GM12878 (cell line): ENCODE data around the gene BORCS5. TPM values are rescaled to one million over a fixed set of nuclear protein-coding genes. Genes with fewer than 3 reads are reported as not detected.

Source experiments
- ATAC-seq: fragments of 200-7000 bp; cut with Tn5 transposase; 3 replicates; pipeline ENCODE4 v1.9.1; 2020; ENCODE audit warnings: mild to moderate bottlenecking, moderate library complexity
- BruUV-seq: library from RNA; stranded (reverse); fragments of 400-500 nt; replicated peaks from 2 replicates; lab custom pipeline; 2021; lab: Mats Ljungman, UMichigan
- CTCF ChIA-PET: fragments of 300-600 bp; sonication (Branson Sonifier 250); formaldehyde crosslinking; extraction: SDS; loops from one replicate; lab custom pipeline; 2021; ENCODE audit warnings: inconsistent platforms; lab: Yijun Ruan, JAX
- POLR2A ChIA-PET: fragments of 350-600 bp; formaldehyde crosslinking; extraction: SDS; loops from one replicate; lab custom pipeline; 2021; ENCODE audit warnings: inconsistent platforms; lab: Charles Lee
- RAD21 ChIA-PET: fragments of 300-600 bp; sonication (Branson Sonifier 250); formaldehyde crosslinking; loops from one replicate; lab custom pipeline; 2023; ENCODE audit warnings: antibody characterized with exemption; ENCODE audit not compliant: unreplicated experiment; lab: Charles Lee
- SMC1A ChIA-PET: fragments of 300-600 bp; sonication (Branson Sonifier 250); formaldehyde crosslinking; loops from one replicate; lab custom pipeline; 2023; ENCODE audit not compliant: unreplicated experiment, uncharacterized antibody; lab: Charles Lee
- DNase-seq: peaks from one replicate; pipeline ENCODE4 v3.0.0-alpha.2; 2011; ENCODE audit warnings: low read depth, low spot score
- FAIRE-seq: peaks from 3 replicates; lab custom pipeline; 2011; peaks lifted over from hg19 to GRCh38; lab: Jason Lieb, UNC
- H2AFZ ChIP-seq: 2 replicates; pipeline ENCODE4 v1.6.0; 2011; ENCODE audit warnings: low read depth, low read length, control low read depth; ENCODE audit not compliant: control insufficient read depth
- H3K27ac ChIP-seq: 2 replicates; pipeline ENCODE4 v1.5.1; 2011; ENCODE audit warnings: control low read depth; ENCODE audit not compliant: control insufficient read depth, insufficient read depth
- H3K27me3 ChIP-seq, 2 experiments: replicated peaks in 1 of 2; 2 replicates each; pipeline versions ENCODE4 v1.6.0 to v1.6.1; 2011; ENCODE audit warnings: low read length in 1 of 2; ENCODE audit not compliant: control insufficient read depth in 2 of 2, insufficient read depth in 2 of 2
- H3K36me3 ChIP-seq, 2 experiments: 2 replicates each; pipeline ENCODE4 v1.5.1; 2011; ENCODE audit warnings: low read length in 1 of 2; ENCODE audit not compliant: control insufficient read depth in 2 of 2, insufficient read depth in 2 of 2
- H3K4me1 ChIP-seq: 2 replicates; pipeline ENCODE4 v1.6.1; 2011; ENCODE audit warnings: mild to moderate bottlenecking, low read length, moderate library complexity, mixed read lengths; ENCODE audit not compliant: control insufficient read depth, insufficient read depth
- H3K4me2 ChIP-seq: 2 replicates; pipeline ENCODE4 v1.6.0; 2011; ENCODE audit warnings: control low read depth; ENCODE audit not compliant: control insufficient read depth, insufficient read depth
- H3K4me3 ChIP-seq: fragments of 200-600 bp; sonication (generic); 2 replicates; pipeline ENCODE4 v1.5.1; 2016
- H3K79me2 ChIP-seq: 2 replicates; pipeline ENCODE4 v1.6.0; 2011; ENCODE audit warnings: low read length; ENCODE audit not compliant: control insufficient read depth, insufficient read depth
- H3K9ac ChIP-seq: 2 replicates; pipeline ENCODE4 v1.8.0; 2011; ENCODE audit warnings: low read length, control low read depth, mixed read lengths; ENCODE audit not compliant: control insufficient read depth, insufficient read depth
- H3K9me3 ChIP-seq: replicated peaks from 3 replicates; pipeline ENCODE4 v1.5.1; 2011; ENCODE audit warnings: mild to moderate bottlenecking, low read length; ENCODE audit not compliant: control insufficient read depth, insufficient read depth
- H4K20me1 ChIP-seq: 2 replicates; pipeline ENCODE4 v1.6.0; 2011; ENCODE audit not compliant: control insufficient read depth, insufficient read depth
- CTCF ChIP-seq, 3 experiments: IDR thresholded peaks in 2 of 3; conservative IDR thresholded peaks in 1 of 3; 2 replicates each; pipeline ENCODE4 v1.5.1; 2011; ENCODE audit warnings: low read depth in 3 of 3, low read length in 3 of 3, mild to moderate bottlenecking in 3 of 3, control low read depth in 2 of 3, moderate library complexity in 2 of 3, inconsistent platforms in 1 of 3, mixed read lengths in 1 of 3; ENCODE audit not compliant: control insufficient read depth in 2 of 3, insufficient read depth in 1 of 3; ENCODE audit errors: extremely low read depth in 1 of 3
- NR2C2 ChIP-seq: IDR thresholded peaks from 2 replicates; pipeline ENCODE4 v1.6.1; 2011; ENCODE audit warnings: borderline replicate concordance, low read depth; ENCODE audit not compliant: control insufficient read depth, insufficient read length
- POU2F2 ChIP-seq: IDR thresholded peaks from 3 replicates; pipeline ENCODE4 v1.6.1; 2011; ENCODE audit warnings: low read depth, mild to moderate bottlenecking, low read length, borderline replicate concordance
- RAD21 ChIP-seq: IDR thresholded peaks from 2 replicates; pipeline ENCODE4 v1.6.1; 2011; ENCODE audit warnings: mild to moderate bottlenecking, low read depth, low read length, moderate library complexity; ENCODE audit not compliant: insufficient read depth
- SMC3 ChIP-seq: IDR thresholded peaks from 2 replicates; pipeline ENCODE4 v1.6.1; 2011; ENCODE audit warnings: low read length, improper control_type of control experiment, borderline replicate concordance
- YY1 ChIP-seq: IDR thresholded peaks from 2 replicates; pipeline ENCODE4 v1.6.1; 2011; ENCODE audit warnings: low read depth, mild to moderate bottlenecking, low read length
- ZNF207 ChIP-seq: fragments of 450-650 bp; IDR thresholded peaks from 2 replicates; pipeline ENCODE4 v1.6.1; 2014; ENCODE audit warnings: antibody characterized with exemption, mild to moderate bottlenecking, borderline replicate concordance
- WGBS: methylation state at CpG from one replicate; pipeline ENCODE4 v1.1.6; 2016; ENCODE audit warnings: low lambda C conversion rate; ENCODE audit not compliant: insufficient replicate concordance, insufficient coverage; ENCODE audit errors: missing lambda C conversion rate; 5-methylcytosine and 5-hydroxymethylcytosine counted together
- in situ Hi-C: fragments of 300-500 bp; cut with MboI; formaldehyde crosslinking; loops from 9 replicates; pipeline ENCODE4 v1.14.3; 2018; ENCODE audit warnings: mixed read lengths
- intact Hi-C: fragments of 100-400 bp; cut with micrococcal nuclease; formaldehyde crosslinking; loops from one replicate; pipeline ENCODE4 v1.14.2; 2022; ENCODE audit not compliant: unreplicated experiment
- polyA plus RNA-seq, 11 experiments: library from polyadenylated mRNA; depleted of rRNA in 4 of 11; unstranded in 6 of 11; stranded (reverse) in 5 of 11; fragments of >200 nt; fragmentation: Nextera tagmentation in 4 of 11; fragmentation: Illumina TruSeq in 1 of 11; extraction: Ambion mirVana in 4 of 11; extraction: Trizol in 1 of 11; gene quantifications; 1 replicate in 1 of 11; 2 replicates in 10 of 11; pipeline versions ENCODE4 v1.2.1 to v1.2.3, GENCODE V29; 2011 to 2016; ENCODE audit warnings: inconsistent platforms in 2 of 11, missing spikeins in 2 of 11, low read depth in 1 of 11
- total RNA-seq, 4 experiments: library from RNA; depleted of rRNA in 3 of 4; stranded (reverse); fragments of >200 nt in 3 of 4; fragmentation: Illumina TruSeq in 1 of 4; extraction: Trizol in 1 of 4; gene quantifications; 2 replicates each; pipeline versions ENCODE4 v1.2.1 to v1.2.3, GENCODE V29; 2013 to 2021
- TF ChIP-seq, protein P1 (sequence below): IDR thresholded peaks from 2 replicates; pipeline ENCODE4 v1.6.1; 2011; ENCODE audit warnings: mild to moderate bottlenecking, low read depth, low read length, moderate library complexity; ENCODE audit not compliant: insufficient replicate concordance
- TF ChIP-seq, protein P2 (sequence below): IDR thresholded peaks from 2 replicates; pipeline ENCODE4 v1.6.1; 2011; ENCODE audit warnings: low read depth, low read length, improper control_type of control experiment, borderline replicate concordance
- TF ChIP-seq, protein P3 (sequence below): fragments of 450-650 bp; IDR thresholded peaks from 2 replicates; pipeline ENCODE4 v1.6.1; 2016; ENCODE audit warnings: mild to moderate bottlenecking

Gene BORCS5
- total and polyA plus RNA-seq, 10 of the 15 experiments (the other 5 are each of a cell fraction or from before 2014, with no cell fraction given) = 1.4 to 39.7 (median 16.1) TPM

DNA sequence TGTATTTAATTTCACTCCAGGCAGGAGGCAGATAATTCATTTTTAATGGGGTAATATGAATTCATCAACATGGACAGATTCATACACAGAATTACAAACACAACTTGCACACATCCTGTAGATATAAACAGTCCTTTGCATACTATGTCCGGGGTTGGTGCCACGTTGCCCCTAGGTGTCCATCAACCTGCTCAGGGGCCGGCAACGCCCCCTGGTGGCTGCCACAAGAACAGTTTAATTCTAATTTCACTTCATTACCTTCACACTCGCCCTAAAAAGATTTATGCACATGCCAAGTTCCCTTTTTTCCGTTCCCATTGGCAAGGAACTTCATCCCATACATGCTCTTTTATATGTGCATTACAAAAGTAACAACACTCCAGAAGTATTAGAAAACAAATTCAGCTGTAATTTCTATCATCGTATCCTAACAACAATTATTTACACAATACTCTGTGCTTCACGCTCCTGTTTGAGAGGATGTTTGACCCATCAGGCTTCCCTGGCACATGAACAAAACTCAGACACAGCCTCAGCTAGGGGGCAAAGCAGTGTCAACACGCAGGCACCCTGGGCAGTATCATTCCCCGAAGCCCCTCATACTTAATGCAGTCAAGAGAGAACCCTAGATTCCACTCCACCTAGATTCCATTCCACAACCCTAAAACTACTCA is 22.4 kb upstream of the BORCS5 start:
- ChIA-PET CTCF (interaction anchor here (0.7 to 14.9 kb wide), 21 partner anchors 8 to 759 kb away, joined by 3 to 214 read pairs (median 5); partner anchors contain the start of genes BCL2L14, BORCS5 and MANSC1), RAD21 (interaction anchor here (1.0 to 3.1 kb wide), 5 partner anchors 22 to 754 kb away, joined by 3 to 10 read pairs (median 3); partner anchors contain the start of gene BORCS5), SMC1A (interaction anchor here (0.6 to 4.4 kb wide), 6 partner anchors 251 to 1113 kb away, joined by 3 to 31 read pairs (median 6); no protein-coding TSS in a partner anchor), POLR2A (interaction anchor here (0.7 to 1.1 kb wide), 2 partner anchors 22 to 337 kb away, joined by 3 read pairs; partner anchors contain the start of gene BORCS5)
- H3K27me3 ChIP-seq = no peaks in the 10 kb centered on the region
- H3K79me2 ChIP-seq = no peaks in the 10 kb centered on the region
- in situ Hi-C loops = loop anchor here (5.0 kb wide), 1 partner anchor 252 kb away; no protein-coding TSS in a partner anchor
- H3K27ac ChIP-seq = no peak overlapping the region
- no peaks in the 10 kb centered on the region for H3K36me3 ChIP-seq
- H3K4me2 ChIP-seq = no peak overlapping the region
- DNase-seq (peak; percentile 19), FAIRE-seq (no peak), ATAC-seq (peak; percentile 90)
- intact Hi-C loops = loop anchor here (1.0 to 2.0 kb wide), 2 partner anchors 253 to 754 kb away; no protein-coding TSS in a partner anchor
- H3K4me3 ChIP-seq = no peak overlapping the region
- no peak overlapping the region for H2AFZ ChIP-seq
- H3K9me3 ChIP-seq = no peaks in the 10 kb centered on the region
- no TSS peak for BruUV-seq
- 0 out of 2 replicates have a peak, but pooled peaks cover 3% of the 10 kb centered on the region for H3K4me1 ChIP-seq
- no peaks in the 10 kb centered on the region for H4K20me1 ChIP-seq
- peak; percentile 88 for TF ChIP-seq SMC3
- no peak for TF ChIP-seq ZNF207
- peak; percentile 81 to 89 (median 82) for TF ChIP-seq CTCF (IDR thresholded peaks at IDR 0.05 in 2 of 3, conservative IDR thresholded peaks at IDR 0.05 in 1 of 3; ENCODE audit: control insufficient read depth in 2 of 3, extremely low read depth in 1 of 3, insufficient read depth in 1 of 3, low read depth in 3 of 3, low read length in 3 of 3)
- TF ChIP-seq, protein P1, sequence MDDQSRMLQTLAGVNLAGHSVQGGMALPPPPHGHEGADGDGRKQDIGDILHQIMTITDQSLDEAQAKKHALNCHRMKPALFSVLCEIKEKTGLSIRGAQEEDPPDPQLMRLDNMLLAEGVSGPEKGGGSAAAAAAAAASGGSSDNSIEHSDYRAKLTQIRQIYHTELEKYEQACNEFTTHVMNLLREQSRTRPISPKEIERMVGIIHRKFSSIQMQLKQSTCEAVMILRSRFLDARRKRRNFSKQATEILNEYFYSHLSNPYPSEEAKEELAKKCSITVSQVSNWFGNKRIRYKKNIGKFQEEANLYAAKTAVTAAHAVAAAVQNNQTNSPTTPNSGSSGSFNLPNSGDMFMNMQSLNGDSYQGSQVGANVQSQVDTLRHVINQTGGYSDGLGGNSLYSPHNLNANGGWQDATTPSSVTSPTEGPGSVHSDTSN = peak; percentile 83
- peak; percentile 71; the same call in 1 of the 2 replicates for TF ChIP-seq YY1
- TF ChIP-seq, protein P2, sequence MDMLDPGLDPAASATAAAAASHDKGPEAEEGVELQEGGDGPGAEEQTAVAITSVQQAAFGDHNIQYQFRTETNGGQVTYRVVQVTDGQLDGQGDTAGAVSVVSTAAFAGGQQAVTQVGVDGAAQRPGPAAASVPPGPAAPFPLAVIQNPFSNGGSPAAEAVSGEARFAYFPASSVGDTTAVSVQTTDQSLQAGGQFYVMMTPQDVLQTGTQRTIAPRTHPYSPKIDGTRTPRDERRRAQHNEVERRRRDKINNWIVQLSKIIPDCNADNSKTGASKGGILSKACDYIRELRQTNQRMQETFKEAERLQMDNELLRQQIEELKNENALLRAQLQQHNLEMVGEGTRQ = no peak
- peak; percentile 34; the same call in 1 of the 3 replicates for TF ChIP-seq POU2F2
- peak; percentile 58 for TF ChIP-seq RAD21
- TF ChIP-seq, protein P3, sequence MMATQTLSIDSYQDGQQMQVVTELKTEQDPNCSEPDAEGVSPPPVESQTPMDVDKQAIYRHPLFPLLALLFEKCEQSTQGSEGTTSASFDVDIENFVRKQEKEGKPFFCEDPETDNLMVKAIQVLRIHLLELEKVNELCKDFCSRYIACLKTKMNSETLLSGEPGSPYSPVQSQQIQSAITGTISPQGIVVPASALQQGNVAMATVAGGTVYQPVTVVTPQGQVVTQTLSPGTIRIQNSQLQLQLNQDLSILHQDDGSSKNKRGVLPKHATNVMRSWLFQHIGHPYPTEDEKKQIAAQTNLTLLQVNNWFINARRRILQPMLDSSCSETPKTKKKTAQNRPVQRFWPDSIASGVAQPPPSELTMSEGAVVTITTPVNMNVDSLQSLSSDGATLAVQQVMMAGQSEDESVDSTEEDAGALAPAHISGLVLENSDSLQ = peak; percentile 94
- TF ChIP-seq NR2C2 = no peak
- WGBS = 25% methylated on average over 10 of the region's 10 CpGs
- no peak overlapping the region for H3K9ac ChIP-seq
